ENCODE measurements around the gene RAPGEF5.

The RAPGEF5 gene

GRCh38 chr7:22251281-22251680 is 105.7 kb downstream of the RAPGEF5 start:
- H3K4me1 ChIP-seq (ENCODE audit: control insufficient read depth, insufficient read depth, low read length), result peaks cover 3% of the 10 kb centered on the region; the same call in 1 of the 2 replicates
- no peaks in the 10 kb centered on the region for H3K27me3 ChIP-seq (ENCODE audit: control insufficient read depth, insufficient read depth, low read length)
- H3K27ac ChIP-seq (ENCODE audit: low read length), result no peak overlapping the region
- H3K9me3 ChIP-seq (ENCODE audit: control insufficient read depth, insufficient read depth, low read length), result no peaks in the 10 kb centered on the region
- H3K4me3 ChIP-seq (ENCODE audit: low read length), result no peak overlapping the region
- no CpG with 5 or more reads among the region's 2 CpGs for WGBS (ENCODE audit: insufficient coverage, insufficient read length)
- no peak for DNase-seq (ENCODE audit: low read depth, low spot score)
- H3K36me3 ChIP-seq (ENCODE audit: control insufficient read depth, insufficient read depth, low read length), result no peaks in the 10 kb centered on the region

DNA sequence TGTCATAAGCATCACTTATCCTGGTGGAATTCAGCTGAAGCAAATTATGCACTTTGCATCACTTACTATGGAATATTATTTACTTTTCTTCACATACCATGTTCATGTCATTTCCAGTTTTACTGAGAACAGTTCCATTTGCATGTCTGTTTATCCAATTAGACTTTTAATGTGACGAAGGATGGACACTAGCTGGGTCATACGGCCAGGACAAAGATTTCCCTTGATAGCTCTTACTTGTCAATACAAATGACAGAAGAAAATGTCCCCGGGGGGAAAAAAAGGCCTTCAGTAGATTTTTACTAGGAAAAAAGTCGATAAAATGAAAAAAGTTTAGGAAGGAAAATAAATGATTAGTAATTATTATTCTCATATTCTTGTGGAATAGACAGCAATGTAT is 106.6 kb downstream of the RAPGEF5 start:
- Histone ChIP-seq H3K9me3 (ENCODE audit: control insufficient read depth, insufficient read depth, low read length) (no peaks in the 10 kb centered on the region), H3K27ac (ENCODE audit: low read length) (no peak overlapping the region), H3K4me3 (ENCODE audit: low read length) (no peak overlapping the region), H3K27me3 (ENCODE audit: control insufficient read depth, insufficient read depth, low read length) (no peaks in the 10 kb centered on the region), H3K4me1 (ENCODE audit: control insufficient read depth, insufficient read depth, low read length) (no peaks in the 10 kb centered on the region; the same call in 1 of the 2 replicates), H3K36me3 (ENCODE audit: control insufficient read depth, insufficient read depth, low read length) (no peaks in the 10 kb centered on the region)
- DNase-seq (ENCODE audit: low read depth, low spot score), result no peak
- WGBS (ENCODE audit: insufficient coverage, insufficient read length), result 100% methylated on average over 1 of the region's 4 CpGs

GRCh38 chr7:22248111-22248809 is 108.7 kb downstream of the RAPGEF5 start:
- no peak overlapping the region for H3K27ac ChIP-seq (ENCODE audit: low read length)
- no peak overlapping the region for H3K4me3 ChIP-seq (ENCODE audit: low read length)
- DNase-seq (ENCODE audit: low read depth, low spot score), result no peak
- WGBS (ENCODE audit: insufficient coverage, insufficient read length), result no CpG with 5 or more reads among the region's 7 CpGs
- H3K27me3 ChIP-seq (ENCODE audit: control insufficient read depth, insufficient read depth, low read length), result no peaks in the 10 kb centered on the region
- no peaks in the 10 kb centered on the region for H3K36me3 ChIP-seq (ENCODE audit: control insufficient read depth, insufficient read depth, low read length)
- H3K9me3 ChIP-seq (ENCODE audit: control insufficient read depth, insufficient read depth, low read length), result no peaks in the 10 kb centered on the region
- no peaks in the 10 kb centered on the region; the same call in 1 of the 2 replicates for H3K4me1 ChIP-seq (ENCODE audit: control insufficient read depth, insufficient read depth, low read length)

DNA sequence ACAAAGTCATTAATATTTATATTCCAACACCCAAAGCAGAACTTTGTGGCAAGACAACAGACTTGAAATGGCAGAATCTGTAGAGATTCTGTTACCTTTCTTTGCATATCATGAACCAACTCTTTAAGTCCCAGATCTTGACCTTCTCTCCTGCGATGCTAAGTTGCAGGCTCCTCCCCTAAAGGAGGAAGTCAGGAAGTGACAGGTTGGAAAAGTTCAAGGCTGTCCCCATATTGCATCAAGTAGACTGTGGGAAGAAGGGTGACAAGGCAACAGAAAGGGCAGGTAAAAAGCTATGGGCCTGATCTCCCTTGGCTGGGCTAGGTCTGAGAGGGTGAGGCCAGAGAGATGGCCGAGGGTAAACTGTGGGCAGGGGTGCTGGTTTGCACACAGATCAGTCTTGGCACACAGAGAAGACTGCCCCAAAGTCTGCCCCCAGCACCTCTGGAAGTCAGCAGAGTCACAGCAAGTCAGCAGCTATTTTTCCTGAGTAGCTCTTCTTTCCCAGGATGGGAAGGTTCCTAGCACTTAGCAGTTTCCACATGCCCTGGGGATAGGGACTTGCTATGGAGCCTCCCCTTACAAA is 115.1 kb downstream of the RAPGEF5 start:
- Histone ChIP-seq H3K4me1 (ENCODE audit: control insufficient read depth, insufficient read depth, low read length) (no peaks in the 10 kb centered on the region), H3K27me3 (ENCODE audit: control insufficient read depth, insufficient read depth, low read length) (no peaks in the 10 kb centered on the region), H3K36me3 (ENCODE audit: control insufficient read depth, insufficient read depth, low read length) (no peaks in the 10 kb centered on the region), H3K4me3 (ENCODE audit: low read length) (no peak overlapping the region), H3K27ac (ENCODE audit: low read length) (no peak overlapping the region), H3K9me3 (ENCODE audit: control insufficient read depth, insufficient read depth, low read length) (no peaks in the 10 kb centered on the region)
- no CpG with 5 or more reads among the region's 2 CpGs for WGBS (ENCODE audit: insufficient coverage, insufficient read length)
- no peak for DNase-seq (ENCODE audit: low read depth, low spot score)

DNA sequence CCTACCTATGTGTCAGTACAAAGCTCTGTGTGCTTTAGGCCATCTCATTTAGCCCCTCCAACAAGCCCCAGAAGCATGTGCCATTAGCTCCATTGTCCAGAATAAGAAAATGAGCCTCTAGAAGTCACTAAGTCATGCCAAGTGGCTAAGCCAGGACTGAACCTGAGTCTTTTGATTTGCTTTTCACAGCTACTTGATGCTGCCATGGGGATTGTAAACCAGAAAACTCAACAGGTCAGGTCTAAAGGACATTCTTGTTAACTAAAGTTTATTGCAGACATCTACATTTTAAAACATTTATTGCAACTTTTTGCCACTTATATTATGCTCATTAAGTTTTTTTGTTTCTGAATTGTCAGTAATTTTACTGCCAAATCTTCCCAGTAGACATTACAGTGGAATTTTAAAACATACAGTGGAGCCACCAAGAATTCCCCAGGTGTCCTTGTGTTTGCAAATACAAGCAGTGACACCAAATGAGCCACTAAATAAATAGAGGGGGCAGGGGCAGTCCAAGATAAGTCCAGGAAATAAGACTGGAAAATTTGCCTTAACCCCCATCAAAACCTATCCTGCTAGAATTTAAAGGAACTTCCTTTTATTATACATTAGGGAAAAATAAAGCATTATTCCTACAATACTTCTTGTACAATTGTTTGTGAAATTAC is 115.9 kb downstream of the RAPGEF5 start:
- Histone ChIP-seq H3K27me3 (ENCODE audit: control insufficient read depth, insufficient read depth, low read length) (no peaks in the 10 kb centered on the region), H3K4me3 (ENCODE audit: low read length) (no peak overlapping the region), H3K9me3 (ENCODE audit: control insufficient read depth, insufficient read depth, low read length) (no peaks in the 10 kb centered on the region), H3K36me3 (ENCODE audit: control insufficient read depth, insufficient read depth, low read length) (no peaks in the 10 kb centered on the region), H3K4me1 (ENCODE audit: control insufficient read depth, insufficient read depth, low read length) (no peaks in the 10 kb centered on the region), H3K27ac (ENCODE audit: low read length) (no peak overlapping the region)
- no peak for DNase-seq (ENCODE audit: low read depth, low spot score)

GRCh38 chr7:22238354-22239311 is 118.3 kb downstream of the RAPGEF5 start:
- no peak for DNase-seq (ENCODE audit: low read depth, low spot score)
- Histone ChIP-seq H3K27ac (ENCODE audit: low read length) (no peak overlapping the region), H3K4me1 (ENCODE audit: control insufficient read depth, insufficient read depth, low read length) (no peaks in the 10 kb centered on the region), H3K27me3 (ENCODE audit: control insufficient read depth, insufficient read depth, low read length) (no peaks in the 10 kb centered on the region), H3K4me3 (ENCODE audit: low read length) (no peak overlapping the region), H3K36me3 (ENCODE audit: control insufficient read depth, insufficient read depth, low read length) (no peaks in the 10 kb centered on the region), H3K9me3 (ENCODE audit: control insufficient read depth, insufficient read depth, low read length) (no peaks in the 10 kb centered on the region)
- no CpG with 5 or more reads among the region's 3 CpGs for WGBS (ENCODE audit: insufficient coverage, insufficient read length)

DNA sequence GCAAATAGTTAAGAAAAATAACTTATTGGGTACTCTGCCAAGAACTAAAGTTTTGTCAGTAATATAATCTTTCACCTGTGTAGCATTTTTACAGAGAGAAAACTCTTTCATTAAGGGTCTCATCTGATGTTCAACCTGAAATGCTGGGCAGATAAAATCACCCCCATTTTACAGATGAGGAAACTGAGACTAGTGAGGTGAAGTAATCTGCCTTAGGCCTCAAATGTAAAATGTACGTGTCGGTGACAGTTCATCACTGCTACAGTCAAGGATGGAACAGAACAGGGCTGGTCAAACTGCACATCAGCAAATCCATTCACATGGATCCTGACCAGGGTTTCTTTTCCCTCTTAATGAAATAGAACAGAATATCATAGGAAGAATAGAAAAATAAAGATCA is 121.8 kb downstream of the RAPGEF5 start:
- H3K27me3 ChIP-seq (ENCODE audit: control insufficient read depth, insufficient read depth, low read length), result no peaks in the 10 kb centered on the region
- no peaks in the 10 kb centered on the region for H3K4me1 ChIP-seq (ENCODE audit: control insufficient read depth, insufficient read depth, low read length)
- H3K27ac ChIP-seq (ENCODE audit: low read length), result no peak overlapping the region
- H3K9me3 ChIP-seq (ENCODE audit: control insufficient read depth, insufficient read depth, low read length), result no peaks in the 10 kb centered on the region
- WGBS (ENCODE audit: insufficient coverage, insufficient read length), result no CpG with 5 or more reads among the region's 2 CpGs
- no peak for DNase-seq (ENCODE audit: low read depth, low spot score)
- H3K36me3 ChIP-seq (ENCODE audit: control insufficient read depth, insufficient read depth, low read length), result no peaks in the 10 kb centered on the region
- H3K4me3 ChIP-seq (ENCODE audit: low read length), result no peak overlapping the region

GRCh38 chr7:22234227-22234626 is 122.7 kb downstream of the RAPGEF5 start:
- H3K27me3 ChIP-seq (ENCODE audit: control insufficient read depth, insufficient read depth, low read length), result no peaks in the 10 kb centered on the region
- H3K4me1 ChIP-seq (ENCODE audit: control insufficient read depth, insufficient read depth, low read length), result no peaks in the 10 kb centered on the region
- no peak for DNase-seq (ENCODE audit: low read depth, low spot score)
- no peak overlapping the region for H3K27ac ChIP-seq (ENCODE audit: low read length)
- no peaks in the 10 kb centered on the region for H3K36me3 ChIP-seq (ENCODE audit: control insufficient read depth, insufficient read depth, low read length)
- WGBS (ENCODE audit: insufficient coverage, insufficient read length), result no CpG with 5 or more reads among the region's 3 CpGs
- H3K9me3 ChIP-seq (ENCODE audit: control insufficient read depth, insufficient read depth, low read length), result no peaks in the 10 kb centered on the region
- H3K4me3 ChIP-seq (ENCODE audit: low read length), result no peak overlapping the region

- no CpG with 5 or more reads among the region's 3 CpGs for WGBS (ENCODE audit: insufficient coverage, insufficient read length)
- no peaks in the 10 kb centered on the region for H3K36me3 ChIP-seq (ENCODE audit: control insufficient read depth, insufficient read depth, low read length)
- DNase-seq (ENCODE audit: low read depth, low spot score), result no peak
- H3K4me1 ChIP-seq (ENCODE audit: control insufficient read depth, insufficient read depth, low read length), result no peaks in the 10 kb centered on the region
- no peaks in the 10 kb centered on the region for H3K9me3 ChIP-seq (ENCODE audit: control insufficient read depth, insufficient read depth, low read length)
- H3K27ac ChIP-seq (ENCODE audit: low read length), result no peak overlapping the region
- no peaks in the 10 kb centered on the region for H3K27me3 ChIP-seq (ENCODE audit: control insufficient read depth, insufficient read depth, low read length)
- H3K4me3 ChIP-seq (ENCODE audit: low read length), result no peak overlapping the region
Measured at GRCh38 chr7:22231806-22232205, 125.1 kb downstream of the RAPGEF5 start.

- Histone ChIP-seq H3K4me1 (ENCODE audit: control insufficient read depth, insufficient read depth, low read length) (no peaks in the 10 kb centered on the region), H3K27ac (ENCODE audit: low read length) (no peak overlapping the region), H3K9me3 (ENCODE audit: control insufficient read depth, insufficient read depth, low read length) (no peaks in the 10 kb centered on the region), H3K4me3 (ENCODE audit: low read length) (no peak overlapping the region), H3K36me3 (ENCODE audit: control insufficient read depth, insufficient read depth, low read length) (no peaks in the 10 kb centered on the region), H3K27me3 (ENCODE audit: control insufficient read depth, insufficient read depth, low read length) (no peaks in the 10 kb centered on the region)
- DNase-seq (ENCODE audit: low read depth, low spot score), result no peak
- WGBS (ENCODE audit: insufficient coverage, insufficient read length), result no CpG with 5 or more reads among the region's 1 CpG
Measured at GRCh38 chr7:22231141-22231540, 125.8 kb downstream of the RAPGEF5 start.
